ENCODE results near the gene SH3TC1.

DNA sequence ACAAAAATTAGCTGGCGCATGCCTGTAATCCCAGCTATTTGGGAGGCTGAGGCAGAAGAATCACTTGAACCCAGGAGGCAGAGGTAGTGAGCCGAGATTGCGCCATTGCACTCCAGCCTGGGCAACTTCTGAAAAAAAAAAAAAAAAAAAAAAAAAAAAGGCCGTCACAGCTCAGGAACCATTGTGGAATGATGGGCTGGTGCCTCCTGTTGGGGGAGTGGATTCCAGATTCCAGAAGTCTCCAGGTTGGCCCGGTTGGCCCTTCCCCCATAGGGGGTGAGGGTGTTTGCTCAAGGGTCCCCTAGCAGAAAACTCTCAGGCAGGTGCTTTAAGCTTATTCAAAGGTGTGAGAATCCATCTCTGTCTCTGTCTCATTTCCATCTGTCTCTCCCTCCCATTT, 11.5 kb downstream of the SH3TC1 start:
- TF ChIP-seq, protein P1, sequence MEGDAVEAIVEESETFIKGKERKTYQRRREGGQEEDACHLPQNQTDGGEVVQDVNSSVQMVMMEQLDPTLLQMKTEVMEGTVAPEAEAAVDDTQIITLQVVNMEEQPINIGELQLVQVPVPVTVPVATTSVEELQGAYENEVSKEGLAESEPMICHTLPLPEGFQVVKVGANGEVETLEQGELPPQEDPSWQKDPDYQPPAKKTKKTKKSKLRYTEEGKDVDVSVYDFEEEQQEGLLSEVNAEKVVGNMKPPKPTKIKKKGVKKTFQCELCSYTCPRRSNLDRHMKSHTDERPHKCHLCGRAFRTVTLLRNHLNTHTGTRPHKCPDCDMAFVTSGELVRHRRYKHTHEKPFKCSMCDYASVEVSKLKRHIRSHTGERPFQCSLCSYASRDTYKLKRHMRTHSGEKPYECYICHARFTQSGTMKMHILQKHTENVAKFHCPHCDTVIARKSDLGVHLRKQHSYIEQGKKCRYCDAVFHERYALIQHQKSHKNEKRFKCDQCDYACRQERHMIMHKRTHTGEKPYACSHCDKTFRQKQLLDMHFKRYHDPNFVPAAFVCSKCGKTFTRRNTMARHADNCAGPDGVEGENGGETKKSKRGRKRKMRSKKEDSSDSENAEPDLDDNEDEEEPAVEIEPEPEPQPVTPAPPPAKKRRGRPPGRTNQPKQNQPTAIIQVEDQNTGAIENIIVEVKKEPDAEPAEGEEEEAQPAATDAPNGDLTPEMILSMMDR (IDR thresholded peaks at IDR 0.05), result no peak
- TF ChIP-seq POLR2AphosphoS5 (IDR thresholded peaks at IDR 0.05; ENCODE audit: insufficient read depth in 1 of 2, low read depth in 1 of 2), result no peak

All from vagina (tissue), 2 donors.